GM18867 (cell line): ENCODE measurements around the gene FLOT1.
A peak's percentile ranks its signal among the peaks of the same experiment; 100 is the strongest.

Experiments
- ATAC-seq: cut with Tn5 transposase; IDR thresholded peaks from one replicate; pipeline ENCODE4 v1.9.1; 2021; ENCODE audit warnings: mild to moderate bottlenecking, moderate library complexity; ENCODE audit not compliant: unreplicated experiment

The FLOT1 gene

GRCh38 chr6:30705620-30706019 lies 36.9 kb downstream of the FLOT1 start:
- no peak for ATAC-seq

- no peak for ATAC-seq
These were observed 38.7 kb downstream of the FLOT1 start for GRCh38 chr6:30703821-30704220.

GRCh38 chr6:30703011-30703410 lies 39.5 kb downstream of the FLOT1 start:
- ATAC-seq, result no peak

- ATAC-seq, result no peak
These were observed 42.1 kb downstream of the FLOT1 start for GRCh38 chr6:30700340-30700739.

GRCh38 chr6:30696432-30696831 lies 46.1 kb downstream of the FLOT1 start:
- no peak for ATAC-seq

- ATAC-seq, result no peak
These were observed 51.2 kb downstream of the FLOT1 start for GRCh38 chr6:30691208-30691847.

GRCh38 chr6:30690403-30691207 lies 51.9 kb downstream of the FLOT1 start, which contains the start of gene NRM:
TSS of gene NRM (minus strand) at chr6:30690984. CDS start at chr6:30690974, 10 bp downstream.
- ATAC-seq, result peak; percentile 43

- ATAC-seq, result no peak
These were observed 52.5 kb downstream of the FLOT1 start for GRCh38 chr6:30689985-30690384.

- ATAC-seq, result no peak
These were observed 53.2 kb downstream of the FLOT1 start for GRCh38 chr6:30689022-30689865.

- ATAC-seq, result no peak
These were observed 53.9 kb downstream of the FLOT1 start for GRCh38 chr6:30688569-30688968.

GRCh38 chr6:30687659-30688431 lies 54.6 kb downstream of the FLOT1 start:
- ATAC-seq, result no peak

- peak; percentile 39 for ATAC-seq
These were observed 55.4 kb downstream of the FLOT1 start for GRCh38 chr6:30686908-30687658.

- peak; percentile 23 for ATAC-seq
These were observed 56.2 kb downstream of the FLOT1 start, which contains the start of gene PPP1R18 for GRCh38 chr6:30686009-30686907. TSS of gene PPP1R18 (minus strand) at chr6:30686645. CDS start at chr6:30686018, 627 bp downstream.

- ATAC-seq, result no peak
These were observed 57.1 kb downstream of the FLOT1 start for GRCh38 chr6:30685157-30686008.

- ATAC-seq, result no peak
These were observed 57.9 kb downstream of the FLOT1 start for GRCh38 chr6:30684386-30685156.

GRCh38 chr6:30683980-30684338 lies 58.5 kb downstream of the FLOT1 start:
- no peak for ATAC-seq
